ENCODE measurements around the gene COLEC12.
"Not testable (repeated sequence)": the region's sequence is repeated elsewhere in the genome, so short reads cannot be mapped to it uniquely, and the experiment has no call there.

The COLEC12 gene

DNA sequence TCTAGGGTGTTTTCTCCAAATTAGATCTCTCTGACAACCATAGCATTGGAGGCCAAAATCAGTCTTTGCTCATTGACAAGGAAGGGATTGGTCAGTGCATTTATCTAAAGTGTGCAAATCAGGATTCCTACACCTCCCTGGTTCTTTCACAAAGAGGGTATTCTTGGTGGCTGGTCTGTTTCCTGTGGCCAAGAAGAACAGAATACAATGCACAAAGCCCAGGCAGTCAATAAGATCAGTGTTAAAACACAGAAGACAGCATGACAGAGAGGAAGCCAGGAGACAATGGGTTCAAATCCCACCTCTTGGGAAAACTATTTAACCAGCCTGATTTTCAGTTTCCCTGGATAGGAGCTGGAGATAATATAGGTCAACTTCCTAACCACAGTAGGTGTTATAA is 186.6 kb downstream of the COLEC12 start:
- DNase-seq (ENCODE audit: low read depth), result no peak
- TF ChIP-seq, protein P1, sequence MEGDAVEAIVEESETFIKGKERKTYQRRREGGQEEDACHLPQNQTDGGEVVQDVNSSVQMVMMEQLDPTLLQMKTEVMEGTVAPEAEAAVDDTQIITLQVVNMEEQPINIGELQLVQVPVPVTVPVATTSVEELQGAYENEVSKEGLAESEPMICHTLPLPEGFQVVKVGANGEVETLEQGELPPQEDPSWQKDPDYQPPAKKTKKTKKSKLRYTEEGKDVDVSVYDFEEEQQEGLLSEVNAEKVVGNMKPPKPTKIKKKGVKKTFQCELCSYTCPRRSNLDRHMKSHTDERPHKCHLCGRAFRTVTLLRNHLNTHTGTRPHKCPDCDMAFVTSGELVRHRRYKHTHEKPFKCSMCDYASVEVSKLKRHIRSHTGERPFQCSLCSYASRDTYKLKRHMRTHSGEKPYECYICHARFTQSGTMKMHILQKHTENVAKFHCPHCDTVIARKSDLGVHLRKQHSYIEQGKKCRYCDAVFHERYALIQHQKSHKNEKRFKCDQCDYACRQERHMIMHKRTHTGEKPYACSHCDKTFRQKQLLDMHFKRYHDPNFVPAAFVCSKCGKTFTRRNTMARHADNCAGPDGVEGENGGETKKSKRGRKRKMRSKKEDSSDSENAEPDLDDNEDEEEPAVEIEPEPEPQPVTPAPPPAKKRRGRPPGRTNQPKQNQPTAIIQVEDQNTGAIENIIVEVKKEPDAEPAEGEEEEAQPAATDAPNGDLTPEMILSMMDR (IDR thresholded peaks at IDR 0.05; ENCODE audit: control insufficient read depth, insufficient read depth, low read depth, low read length, missing control alignments), result no peak

DNA sequence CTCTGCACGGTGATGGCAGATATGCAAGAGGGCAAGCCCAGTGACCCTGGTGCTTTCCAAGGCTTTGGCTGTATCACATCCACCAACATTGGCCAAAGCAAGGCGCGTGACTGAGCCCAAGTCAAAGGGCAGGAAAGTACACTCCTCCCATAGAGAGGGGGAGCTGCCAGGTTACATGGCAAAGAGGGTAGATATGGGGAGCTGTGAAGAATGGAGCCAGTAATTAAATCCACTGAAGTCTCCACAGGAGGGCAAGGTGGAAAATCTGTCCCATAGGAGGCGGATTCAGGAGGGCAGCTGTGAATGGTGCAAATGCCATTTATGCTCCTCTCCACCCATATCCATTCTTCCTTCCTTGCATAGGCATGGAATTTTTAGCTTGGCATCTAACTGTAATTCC is 188.1 kb downstream of the COLEC12 start:
- TF ChIP-seq, protein P1 (IDR thresholded peaks at IDR 0.05; ENCODE audit: control insufficient read depth, insufficient read depth, low read depth, low read length, missing control alignments), result no peak
- DNase-seq (ENCODE audit: low read depth), result no peak
- H3K4me3 ChIP-seq (ENCODE audit: control insufficient read depth, low read depth, low read length), result no peak overlapping the region

More for the DNA sequence above, 186.6 kb downstream of the COLEC12 start:
- no peak overlapping the region for H3K4me3 ChIP-seq (ENCODE audit: control insufficient read depth, low read depth, low read length)

DNA sequence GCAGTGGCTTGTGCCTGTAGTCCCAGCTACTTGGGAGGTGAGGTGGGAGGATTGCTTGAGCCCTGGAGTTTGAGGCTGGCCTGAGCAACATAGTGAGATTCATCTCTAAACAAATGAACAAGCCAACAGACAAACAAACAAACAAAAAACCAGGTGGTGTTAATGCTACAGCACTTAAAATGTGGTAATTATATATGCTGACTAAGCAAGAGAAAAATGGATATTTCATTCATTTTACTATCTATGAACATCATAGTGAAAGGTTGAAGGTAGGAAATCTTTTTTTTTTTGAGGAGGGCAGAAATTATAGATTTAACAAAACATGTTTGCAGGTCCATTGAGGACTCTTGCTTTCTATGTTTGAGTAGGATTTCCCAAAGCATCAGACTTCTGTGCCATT is 190.5 kb downstream of the COLEC12 start:
- TF ChIP-seq, protein P1 (IDR thresholded peaks at IDR 0.05; ENCODE audit: control insufficient read depth, insufficient read depth, low read depth, low read length, missing control alignments), result no peak
- no peak overlapping the region for H3K4me3 ChIP-seq (ENCODE audit: control insufficient read depth, low read depth, low read length)
- no peak for DNase-seq (ENCODE audit: low read depth)

DNA sequence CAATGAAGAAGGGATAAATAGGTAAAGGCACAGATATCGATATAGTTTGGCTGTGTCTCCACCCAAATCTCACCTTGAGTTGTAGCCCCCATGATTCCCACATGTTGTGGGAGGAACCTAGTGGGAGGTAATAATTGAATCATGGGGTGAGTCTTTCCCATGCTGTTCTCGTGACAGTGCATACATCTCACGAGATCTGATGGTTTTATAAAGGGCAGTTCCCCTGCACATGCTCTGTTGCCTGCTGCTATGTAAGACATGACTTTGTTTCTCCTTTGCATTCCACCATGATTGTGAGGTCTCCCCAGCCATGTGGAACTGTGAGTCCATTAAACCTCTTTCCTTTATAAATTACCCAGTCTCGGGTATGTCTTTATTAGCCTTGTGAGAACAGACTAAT is 192.4 kb downstream of the COLEC12 start:
- not testable (repeated sequence) for DNase-seq (ENCODE audit: low read depth); H3K4me3 ChIP-seq (ENCODE audit: control insufficient read depth, low read depth, low read length)

DNA sequence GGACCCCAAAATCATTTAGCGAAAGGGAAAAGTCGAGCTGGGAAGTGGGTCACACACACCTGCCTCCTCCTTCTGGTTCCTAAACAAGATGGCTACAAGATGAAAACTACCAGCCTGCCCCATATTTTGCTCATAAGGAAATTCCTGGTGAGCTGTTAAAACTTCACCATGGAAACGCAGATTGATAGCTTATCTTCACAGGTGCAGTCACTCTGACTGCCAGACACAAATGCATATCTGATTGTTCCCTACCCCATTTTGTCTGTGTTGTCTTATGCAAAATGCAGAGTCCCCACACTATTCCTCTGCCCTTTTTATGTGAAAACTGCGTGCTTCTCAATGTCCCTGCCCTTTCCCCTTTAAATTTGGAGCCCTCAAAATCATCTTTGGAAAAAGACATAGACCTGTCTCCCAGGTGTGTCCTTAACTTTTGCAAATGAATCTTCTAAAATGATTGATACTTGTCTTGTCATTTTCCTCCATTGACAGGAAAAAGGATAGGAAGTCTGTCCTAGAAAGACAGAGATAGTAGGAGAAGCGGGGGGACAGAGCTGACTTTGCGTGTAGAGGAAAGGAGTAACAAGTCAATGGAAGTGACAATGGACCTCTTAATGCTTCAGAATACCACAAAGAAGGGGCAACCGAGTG is 193.8 kb downstream of the COLEC12 start:
- no peak overlapping the region for H3K4me3 ChIP-seq (ENCODE audit: control insufficient read depth, low read depth, low read length)
- no peak for DNase-seq (ENCODE audit: low read depth)
- TF ChIP-seq, protein P1 (IDR thresholded peaks at IDR 0.05; ENCODE audit: control insufficient read depth, insufficient read depth, low read depth, low read length, missing control alignments), result no peak

DNA sequence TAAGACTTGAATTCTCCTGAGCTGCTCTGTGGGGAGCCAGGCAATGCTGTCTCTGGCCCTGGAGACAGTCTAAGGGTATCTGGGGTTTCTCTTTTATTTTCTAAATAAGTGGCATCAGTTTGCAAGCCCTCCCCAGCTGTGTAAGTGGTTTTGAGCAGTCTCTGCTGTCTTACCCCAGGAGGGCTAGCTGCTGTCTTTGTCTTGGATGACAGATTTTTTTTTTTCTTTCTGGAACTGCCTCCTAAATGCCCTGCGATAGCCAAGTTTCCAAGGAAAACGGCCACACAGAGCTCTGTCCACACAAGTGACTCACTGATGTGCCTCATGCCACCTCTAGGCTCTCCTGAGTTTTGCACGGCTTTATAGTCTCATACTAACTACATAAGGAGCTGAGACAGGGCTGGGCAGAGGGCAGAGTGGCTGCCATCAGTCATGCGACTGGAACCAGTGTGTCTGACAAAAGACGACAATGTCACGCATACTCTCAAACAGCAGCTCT is 195.4 kb downstream of the COLEC12 start:
- no peak for DNase-seq (ENCODE audit: low read depth)
- no peak overlapping the region for H3K4me3 ChIP-seq (ENCODE audit: control insufficient read depth, low read depth, low read length)
- TF ChIP-seq, protein P1 (IDR thresholded peaks at IDR 0.05; ENCODE audit: control insufficient read depth, insufficient read depth, low read depth, low read length, missing control alignments), result no peak

DNA sequence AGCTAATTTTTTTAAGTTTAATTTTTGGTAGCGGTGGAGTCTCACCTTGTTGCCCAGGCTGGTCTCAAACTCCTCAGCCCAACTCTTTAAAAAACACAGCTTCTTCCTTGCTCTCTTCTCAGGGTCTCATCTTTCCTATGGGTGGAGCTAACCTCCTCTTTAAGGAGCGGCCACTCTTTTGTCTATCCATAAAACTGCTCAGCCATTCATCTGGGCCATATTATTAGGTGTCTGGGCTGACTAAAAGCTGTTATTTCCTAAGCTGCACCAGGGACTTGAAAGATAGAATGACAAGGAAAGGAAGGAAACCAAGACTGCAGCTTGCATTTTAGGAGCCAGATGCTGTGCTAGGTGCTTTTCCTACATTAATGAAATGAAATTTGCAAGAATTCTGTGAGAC is 196.9 kb downstream of the COLEC12 start:
- no peak for DNase-seq (ENCODE audit: low read depth)
- TF ChIP-seq, protein P1 (IDR thresholded peaks at IDR 0.05; ENCODE audit: control insufficient read depth, insufficient read depth, low read depth, low read length, missing control alignments), result no peak
- no peak overlapping the region for H3K4me3 ChIP-seq (ENCODE audit: control insufficient read depth, low read depth, low read length)
